NCI-H1436 treated with DMSO at 0.1 percent for 48 hours (cell line): ENCODE data around the gene CDC42EP1.
"Not testable (repeated sequence)": the region's sequence is repeated elsewhere in the genome, so short reads cannot be mapped to it uniquely, and the experiment has no call there.

Source experiments
- DNase-seq: peaks from one replicate; lab custom pipeline; 2025; lab: John Stamatoyannopoulos, UW

The CDC42EP1 gene

DNA sequence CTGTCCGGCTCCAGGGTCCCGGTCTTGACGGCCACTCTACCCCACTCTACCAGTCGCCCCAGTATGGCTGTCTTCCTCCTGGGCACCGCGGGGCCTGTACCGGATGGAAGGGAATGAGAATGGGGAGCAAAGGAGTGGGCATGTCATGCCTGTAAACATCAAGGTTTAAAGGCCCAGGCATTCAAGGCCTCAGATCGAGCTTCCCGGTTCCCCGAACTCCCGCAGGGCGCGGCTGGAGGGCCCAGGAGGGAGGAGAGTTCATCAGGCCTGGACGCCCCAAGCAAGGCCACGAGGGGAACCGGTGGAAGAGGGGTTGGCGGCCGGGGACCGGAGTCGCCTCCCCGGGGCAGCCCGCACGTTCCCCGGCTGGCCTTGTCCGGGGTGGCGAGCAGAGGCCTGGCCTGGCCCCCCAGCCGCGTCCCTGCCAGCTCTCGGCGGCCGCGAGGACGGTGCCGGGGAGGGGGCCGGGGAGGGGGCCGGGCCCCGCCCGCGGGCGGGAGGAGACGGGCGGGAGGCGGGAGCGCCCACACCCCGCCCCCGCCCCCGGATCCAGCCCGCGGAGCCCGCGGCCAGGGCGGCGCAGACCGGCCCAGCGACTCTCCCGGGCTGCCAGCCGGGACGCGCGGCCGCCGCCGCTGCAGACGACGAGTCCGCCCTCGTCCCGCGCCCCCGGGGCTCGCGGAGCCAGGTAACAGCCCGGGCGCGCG, at the start of gene CDC42EP1:
Gene CDC42EP1, plus strand, starts transcription at position 580 of the 707 bp plus-strand sequence. CDS start 5,870 bp downstream, outside the sequence.
- no peak for DNase-seq

GRCh38 chr22:37511395-37512104, 48.7 kb upstream of the CDC42EP1 start:
- DNase-seq = no peak

DNA sequence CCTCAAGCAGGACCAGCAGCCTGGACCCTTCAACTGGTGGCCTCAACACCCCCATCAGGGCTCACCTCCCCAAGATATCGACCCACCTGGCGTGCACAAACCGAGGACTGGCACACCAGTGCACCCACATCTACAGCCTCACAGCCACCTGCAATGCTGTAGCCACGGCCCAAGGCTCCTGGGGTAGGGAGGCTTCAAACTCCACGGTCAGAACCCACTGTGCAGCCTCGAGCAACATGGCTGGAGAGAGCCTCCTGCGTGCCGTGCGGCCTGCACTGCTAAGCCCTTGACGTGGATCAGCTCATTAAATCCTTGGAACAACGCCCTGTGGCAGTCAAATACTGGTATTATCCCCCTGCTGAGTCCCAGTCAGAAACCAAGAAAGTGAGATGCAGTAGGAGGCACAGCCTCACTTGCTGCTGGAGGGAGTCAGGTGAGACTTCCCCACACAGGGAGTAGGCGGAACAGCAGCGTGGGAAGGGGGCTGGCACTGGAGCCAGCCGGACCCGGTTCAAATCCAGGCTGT, 45.7 kb upstream of the CDC42EP1 start:
- no peak for DNase-seq

- DNase-seq = no peak
Measured at GRCh38 chr22:37515901-37516300, 44.4 kb upstream of the CDC42EP1 start.

DNA sequence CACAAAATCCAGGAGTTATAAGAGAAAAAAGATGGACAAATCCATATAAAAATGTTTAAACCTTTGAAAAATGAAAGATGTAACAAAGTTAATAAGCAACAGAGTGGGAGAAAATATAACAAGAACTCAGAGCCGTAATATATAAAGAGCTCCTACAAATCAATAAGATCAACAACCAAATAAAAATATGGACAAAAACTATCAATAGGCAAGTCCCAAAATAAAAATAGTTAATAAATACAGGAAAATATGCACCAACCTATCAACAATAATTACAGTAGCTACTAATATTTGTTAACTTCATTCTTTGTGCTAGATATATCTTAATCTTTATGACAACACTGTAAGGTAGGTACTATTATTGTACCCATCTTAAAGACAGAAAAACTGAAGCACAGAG, 43.8 kb upstream of the CDC42EP1 start:
- no peak for DNase-seq

DNA sequence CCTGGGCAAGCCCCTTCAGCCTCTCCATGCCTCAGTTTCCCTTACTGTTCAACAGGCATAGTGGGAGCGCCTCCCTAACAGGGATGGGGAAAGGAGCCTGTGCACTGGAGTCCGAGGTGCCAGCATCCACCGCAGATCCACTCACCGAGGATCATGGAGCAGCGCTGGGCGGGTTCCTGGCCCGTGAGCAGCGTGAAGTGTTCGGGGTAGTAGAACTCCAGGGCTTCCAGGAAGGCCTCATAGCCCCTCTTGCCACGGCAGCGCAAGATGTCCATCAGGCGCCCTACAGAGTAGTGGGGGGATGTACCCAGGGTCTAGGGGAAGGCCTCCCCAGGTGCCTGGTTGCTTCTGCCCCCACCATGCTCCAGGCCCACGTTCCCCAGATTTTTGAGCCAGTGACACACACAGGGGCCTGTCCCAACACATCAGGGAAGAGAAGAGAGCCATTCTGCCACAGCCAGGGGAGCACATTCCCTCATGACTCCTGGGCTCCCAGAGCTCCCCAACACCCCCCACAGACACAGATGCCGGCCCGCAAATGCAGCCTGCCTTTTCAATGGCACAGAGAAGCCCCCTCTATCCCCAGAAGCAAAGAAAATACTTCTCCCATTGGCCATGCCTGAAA, 42.3 kb upstream of the CDC42EP1 start:
- no peak for DNase-seq

DNA sequence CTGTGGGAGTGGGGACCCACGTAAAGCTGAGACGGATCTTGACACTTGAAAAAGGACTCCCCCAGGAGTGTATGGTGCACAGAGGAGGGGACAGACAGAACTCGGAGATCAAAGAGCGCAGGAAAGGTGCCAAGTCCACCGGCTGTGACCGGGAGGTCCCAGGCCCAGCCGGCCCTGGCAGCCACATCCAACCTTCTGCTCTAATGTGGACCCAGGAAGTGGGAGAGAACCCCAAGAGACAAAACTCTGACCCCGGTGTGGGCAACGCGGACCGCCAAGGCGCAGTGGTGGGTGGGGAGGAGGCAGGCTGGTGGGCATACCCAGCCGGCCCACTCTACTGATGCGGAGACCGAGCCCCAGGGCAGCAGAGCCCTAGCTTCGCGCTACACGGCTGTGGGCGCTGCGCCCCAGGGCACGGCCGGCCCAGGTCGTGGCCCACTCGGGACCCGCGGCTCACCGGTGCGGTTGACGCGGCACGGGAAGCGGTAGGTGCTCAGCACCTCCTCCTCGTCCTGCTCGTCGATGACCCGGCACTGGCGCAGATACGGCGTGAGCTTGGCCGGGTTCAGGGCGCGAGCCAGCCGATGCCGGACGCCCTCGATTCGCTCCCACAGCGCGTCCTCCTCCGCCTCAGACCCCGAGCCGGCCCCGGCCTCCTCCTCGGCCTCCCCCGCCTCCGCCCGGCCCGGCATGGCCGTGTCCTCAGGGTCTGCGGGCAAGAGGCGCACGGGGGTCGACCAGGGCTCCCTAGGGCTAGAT, 41.6 kb upstream of the CDC42EP1 start:
- no peak for DNase-seq

DNA sequence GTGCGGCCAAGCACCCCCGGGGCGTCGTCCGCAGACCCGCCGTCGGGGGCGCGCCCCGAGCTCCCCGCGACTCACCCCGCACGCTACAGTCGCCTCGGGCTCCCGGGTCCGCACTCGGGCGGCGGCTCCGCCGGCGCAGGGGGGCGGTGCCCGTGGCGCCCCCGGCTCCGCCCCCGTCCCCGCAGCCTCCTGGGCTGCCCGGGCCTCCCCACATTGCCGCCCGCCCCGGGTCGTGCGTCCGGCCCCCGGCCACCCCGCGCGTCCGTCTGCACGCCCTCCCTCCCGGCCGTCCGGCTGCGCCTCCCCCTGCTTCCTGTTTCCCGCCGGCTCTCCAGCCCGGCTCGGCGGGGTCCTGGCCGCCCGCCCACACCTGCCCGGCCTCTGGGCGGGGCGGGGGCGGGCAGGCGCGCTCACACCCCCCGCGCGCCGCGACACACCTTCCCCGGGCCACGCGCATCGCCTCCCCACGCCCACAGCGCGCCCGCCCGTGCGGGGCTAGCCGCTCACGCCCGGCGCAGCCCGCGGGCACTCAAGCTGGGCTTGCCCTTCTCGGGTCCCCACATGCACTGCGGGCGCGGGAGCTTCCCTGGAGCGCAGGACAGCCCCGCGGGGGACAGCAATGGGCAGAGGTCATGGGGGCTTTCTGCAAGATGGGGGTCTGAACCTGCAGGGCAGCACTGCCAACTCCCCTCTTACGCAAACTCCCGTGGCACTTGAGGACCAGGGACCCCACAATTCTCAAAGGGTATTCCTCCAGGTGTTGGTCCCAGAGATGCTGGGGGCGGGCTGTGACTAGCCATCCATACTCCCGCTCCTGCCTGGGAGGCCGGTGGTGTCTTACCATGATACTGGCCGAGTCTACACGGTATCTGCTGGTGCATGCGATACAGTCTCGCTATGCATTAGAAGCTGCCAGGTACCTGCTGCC, 40.7 kb upstream of the CDC42EP1 start, which contains the start of gene CARD10:
Gene CARD10, minus strand, starts transcription at position 148 of the 928 bp plus-strand sequence. CDS start 215 bp downstream, outside the sequence.
- no peak for DNase-seq

DNA sequence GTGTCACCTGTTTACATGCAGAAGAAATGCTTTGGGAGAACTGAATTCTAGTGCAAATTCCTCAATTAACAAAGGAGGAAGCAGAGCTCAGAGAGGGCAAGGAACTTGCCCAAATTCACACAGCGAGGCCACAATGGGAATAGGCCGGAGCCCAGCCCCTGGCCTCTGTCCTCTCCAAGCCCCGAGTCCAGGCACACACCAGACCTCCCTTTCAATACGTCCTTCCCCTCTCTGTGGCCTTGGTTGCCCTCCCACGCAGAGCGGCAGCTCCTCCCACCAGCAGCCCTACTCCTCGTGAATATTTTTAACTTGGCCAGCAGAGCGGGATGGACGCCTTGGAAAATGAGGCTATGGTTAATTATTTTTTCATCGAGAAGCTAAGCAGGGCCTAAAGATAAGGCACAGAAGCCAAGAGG, 39.5 kb upstream of the CDC42EP1 start:
- no peak for DNase-seq

DNA sequence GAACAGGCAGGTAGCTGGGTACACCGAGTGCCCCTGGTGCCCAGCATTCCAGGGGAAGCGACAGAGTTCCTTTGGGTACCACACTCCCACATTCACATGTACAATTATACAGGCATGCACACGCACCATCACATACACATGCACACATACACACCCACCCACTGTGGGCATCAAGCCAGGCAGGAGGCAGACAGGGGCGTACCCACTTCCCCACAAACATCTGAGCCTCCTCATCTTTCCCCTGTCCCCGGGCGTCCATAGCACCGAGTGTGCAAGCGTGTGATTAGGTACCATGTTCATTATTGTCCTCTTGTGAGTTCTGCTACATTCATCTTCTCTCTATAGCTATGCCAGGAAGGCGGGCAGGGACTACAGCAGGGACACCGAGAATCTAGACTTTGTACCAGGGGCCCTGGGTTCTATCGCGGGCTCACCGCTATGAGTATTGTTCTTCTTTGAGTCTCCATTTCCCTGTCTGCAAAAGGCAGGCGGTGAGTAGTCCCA, 39.0 kb upstream of the CDC42EP1 start:
- no peak for DNase-seq

- DNase-seq = no peak
Measured at GRCh38 chr22:37522482-37522881, 37.8 kb upstream of the CDC42EP1 start.

DNA sequence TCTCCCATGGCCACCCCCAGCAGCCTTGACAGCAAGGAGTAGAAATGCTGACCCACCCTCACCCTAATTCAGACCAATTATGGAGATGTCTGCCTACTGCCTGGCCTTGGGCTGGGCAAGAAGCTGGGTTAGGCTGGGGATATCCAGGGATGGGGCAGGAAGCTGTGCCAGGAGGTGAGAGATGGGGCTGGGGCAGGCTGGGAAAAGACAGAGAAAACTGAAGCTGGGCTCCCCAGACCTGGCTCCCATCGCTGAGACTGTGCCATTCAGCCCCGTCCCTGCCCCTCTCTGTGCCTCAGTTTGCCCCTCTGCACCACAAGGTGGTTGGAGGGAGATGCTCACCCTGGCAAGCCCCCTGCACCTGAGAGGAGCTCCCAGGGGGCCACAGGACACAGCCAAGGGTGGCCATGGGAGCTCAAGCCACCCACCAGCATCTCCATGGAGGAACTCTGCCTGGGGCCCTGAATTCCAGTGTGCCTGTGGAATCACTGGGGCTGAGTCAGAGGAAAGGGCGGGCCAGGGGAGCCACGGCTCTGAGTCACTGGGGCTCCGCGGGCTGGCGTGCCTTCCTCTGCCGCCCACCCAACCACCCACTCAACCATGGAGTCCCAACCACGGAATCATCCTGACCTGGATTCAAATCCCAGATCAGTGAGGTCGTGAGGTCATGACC, 35.1 kb upstream of the CDC42EP1 start:
- DNase-seq = no peak

- DNase-seq = no peak
Measured at GRCh38 chr22:37525746-37526350, 34.4 kb upstream of the CDC42EP1 start.

DNA sequence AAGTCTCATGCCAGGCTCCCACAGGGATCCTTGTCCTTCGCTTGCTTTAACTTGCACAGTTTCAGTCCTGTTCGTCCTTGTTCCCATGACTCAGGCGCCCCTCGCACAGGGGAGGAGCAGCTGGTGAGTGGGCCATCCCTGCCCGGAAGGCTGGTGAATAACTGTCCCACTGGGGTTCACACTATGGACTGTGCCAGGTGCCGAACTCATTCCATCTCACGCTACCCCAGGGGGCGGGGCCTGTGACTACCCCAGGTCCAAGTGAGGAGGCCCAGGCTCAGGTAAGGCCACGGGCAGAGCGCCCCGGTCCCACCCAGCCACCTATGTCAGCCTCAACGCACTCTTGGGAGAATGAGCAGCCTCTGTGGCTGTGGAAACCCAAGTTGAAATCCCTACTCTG, 33.9 kb upstream of the CDC42EP1 start:
- no peak for DNase-seq

- not testable (repeated sequence) for DNase-seq
Measured at GRCh38 chr22:37527081-37527752, 33.1 kb upstream of the CDC42EP1 start.

GRCh38 chr22:37527952-37528351, 32.3 kb upstream of the CDC42EP1 start:
- DNase-seq = not testable (repeated sequence)

- no peak for DNase-seq
Measured at GRCh38 chr22:37529652-37530345, 30.5 kb upstream of the CDC42EP1 start.

DNA sequence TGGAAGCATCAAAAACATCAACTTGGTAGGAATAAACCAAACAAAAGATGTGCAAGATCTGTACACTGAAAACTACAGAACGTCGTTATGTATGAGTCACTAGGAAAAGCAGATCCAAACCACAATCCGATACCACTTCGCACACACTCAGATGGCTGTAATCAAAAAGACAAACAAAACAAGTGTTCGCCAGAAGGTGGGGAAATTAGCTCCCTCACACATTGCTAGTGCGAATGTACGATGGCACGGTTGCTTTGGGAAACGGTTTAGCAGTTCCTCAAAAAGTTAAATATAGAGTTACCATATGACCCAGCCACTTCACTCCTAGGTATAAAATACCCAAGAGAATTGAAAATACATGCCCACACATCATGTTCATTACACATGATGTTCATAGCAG, 26.3 kb upstream of the CDC42EP1 start:
- no peak for DNase-seq
